ENCODE measurements around the gene TM9SF2. TPM values are rescaled to one million over a fixed set of nuclear protein-coding genes. Genes with fewer than 3 reads are reported as not detected.

Gene TM9SF2
- polyA plus RNA-seq, 2 of the 4 experiments (the other 2 are of a cell fraction) = 58.8 to 114 TPM

DNA sequence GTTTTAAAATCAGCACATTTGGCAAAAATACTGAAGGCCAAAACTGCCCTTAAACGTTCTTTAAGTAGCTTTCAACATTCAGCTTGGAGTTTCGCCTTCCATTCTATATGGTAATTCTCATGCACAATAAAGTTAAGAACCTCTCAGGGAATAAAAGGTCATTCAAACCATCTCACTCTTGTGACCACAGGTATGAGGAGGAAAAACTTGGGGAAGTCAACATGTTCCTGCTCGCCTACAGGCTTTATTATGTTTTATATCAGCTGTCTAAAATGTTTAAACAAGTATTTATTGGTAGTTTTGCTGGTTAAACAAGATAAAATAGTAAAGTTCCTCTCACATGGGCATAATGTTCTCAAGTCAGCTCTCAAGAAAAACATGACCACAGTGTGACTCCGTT lies 19.9 kb upstream of the TM9SF2 start:
- 70% methylated on average over 4 of the region's 4 CpGs for WGBS (ENCODE audit: missing lambda C conversion rate)
- FAIRE-seq (no peak), ATAC-seq (no peak), DNase-seq (ENCODE audit: low read depth in 1 of 2, low spot score in 1 of 2) (no peak)
- TF ChIP-seq HOXB5 (CRISPR knock-in tag; IDR thresholded peaks at IDR 0.05) = no peak
- TF ChIP-seq, protein P1, sequence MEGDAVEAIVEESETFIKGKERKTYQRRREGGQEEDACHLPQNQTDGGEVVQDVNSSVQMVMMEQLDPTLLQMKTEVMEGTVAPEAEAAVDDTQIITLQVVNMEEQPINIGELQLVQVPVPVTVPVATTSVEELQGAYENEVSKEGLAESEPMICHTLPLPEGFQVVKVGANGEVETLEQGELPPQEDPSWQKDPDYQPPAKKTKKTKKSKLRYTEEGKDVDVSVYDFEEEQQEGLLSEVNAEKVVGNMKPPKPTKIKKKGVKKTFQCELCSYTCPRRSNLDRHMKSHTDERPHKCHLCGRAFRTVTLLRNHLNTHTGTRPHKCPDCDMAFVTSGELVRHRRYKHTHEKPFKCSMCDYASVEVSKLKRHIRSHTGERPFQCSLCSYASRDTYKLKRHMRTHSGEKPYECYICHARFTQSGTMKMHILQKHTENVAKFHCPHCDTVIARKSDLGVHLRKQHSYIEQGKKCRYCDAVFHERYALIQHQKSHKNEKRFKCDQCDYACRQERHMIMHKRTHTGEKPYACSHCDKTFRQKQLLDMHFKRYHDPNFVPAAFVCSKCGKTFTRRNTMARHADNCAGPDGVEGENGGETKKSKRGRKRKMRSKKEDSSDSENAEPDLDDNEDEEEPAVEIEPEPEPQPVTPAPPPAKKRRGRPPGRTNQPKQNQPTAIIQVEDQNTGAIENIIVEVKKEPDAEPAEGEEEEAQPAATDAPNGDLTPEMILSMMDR (IDR thresholded peaks at IDR 0.05) = no peak
- TF ChIP-seq POLR2A (IDR thresholded peaks at IDR 0.05; ENCODE audit: low read length) = no peak
- no peak for TF ChIP-seq MAZ (IDR thresholded peaks at IDR 0.05; ENCODE audit: borderline replicate concordance, low read depth, low read length)
- no peak for TF ChIP-seq SMC3 (IDR thresholded peaks at IDR 0.05)
- Histone ChIP-seq H3K4me1 (no peaks in the 10 kb centered on the region), H3K9me3 (no peaks in the 10 kb centered on the region), H3K27ac (no peak overlapping the region), H3K4me2 (no peak overlapping the region), H3K4me3 (no peak overlapping the region)
- CTCF ChIA-PET = interaction anchor here (1.2 to 1.3 kb wide), 2 partner anchors 9 to 15 kb away, joined by 3 to 5 read pairs; no protein-coding TSS in a partner anchor
- POLR2A ChIA-PET = no interaction called here

DNA sequence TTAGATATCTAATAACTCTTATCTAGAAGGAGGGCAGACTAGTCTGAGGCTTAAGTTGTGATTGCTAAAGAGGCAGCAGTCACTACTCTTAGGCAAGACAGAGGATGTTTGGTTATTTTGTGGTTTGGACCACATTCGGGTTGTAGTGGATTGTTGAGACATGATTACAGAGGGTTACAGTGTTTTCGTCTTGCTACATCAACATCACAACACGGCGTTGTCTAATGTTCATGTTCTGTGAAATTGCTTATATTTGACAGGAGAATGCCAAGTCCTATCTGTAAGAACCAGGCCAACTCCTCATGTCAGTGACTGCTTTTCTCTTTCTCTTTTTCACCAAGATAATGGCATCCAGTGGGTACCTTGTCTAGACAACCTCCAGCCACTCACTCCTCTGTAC lies 16.8 kb upstream of the TM9SF2 start:
- ATAC-seq = no peak
- no peaks in the 10 kb centered on the region for H3K4me1 ChIP-seq
- TF ChIP-seq MAZ (IDR thresholded peaks at IDR 0.05; ENCODE audit: borderline replicate concordance, low read depth, low read length) (no peak), FOXS1 (CRISPR knock-in tag; IDR thresholded peaks at IDR 0.05) (no peak), ZNF302 (CRISPR knock-in tag; IDR thresholded peaks at IDR 0.05) (no peak), FOSB (CRISPR knock-in tag; IDR thresholded peaks at IDR 0.05) (no peak), NFE2L2 (conservative IDR thresholded peaks at IDR 0.05; ENCODE audit: low read length) (no peak), RCOR1 (IDR thresholded peaks at IDR 0.05; ENCODE audit: low read depth, low read length) (no peak), CHD4 (IDR thresholded peaks at IDR 0.05; ENCODE audit: borderline replicate concordance) (no peak), RAD21 (conservative IDR thresholded peaks at IDR 0.05 in 1 of 2, IDR thresholded peaks at IDR 0.05 in 1 of 2) (no peak), RNF2 (IDR thresholded peaks at IDR 0.05; ENCODE audit: borderline replicate concordance, low read depth) (no peak), CEBPB (IDR thresholded peaks at IDR 0.05) (no peak)
- TF ChIP-seq, protein P2, sequence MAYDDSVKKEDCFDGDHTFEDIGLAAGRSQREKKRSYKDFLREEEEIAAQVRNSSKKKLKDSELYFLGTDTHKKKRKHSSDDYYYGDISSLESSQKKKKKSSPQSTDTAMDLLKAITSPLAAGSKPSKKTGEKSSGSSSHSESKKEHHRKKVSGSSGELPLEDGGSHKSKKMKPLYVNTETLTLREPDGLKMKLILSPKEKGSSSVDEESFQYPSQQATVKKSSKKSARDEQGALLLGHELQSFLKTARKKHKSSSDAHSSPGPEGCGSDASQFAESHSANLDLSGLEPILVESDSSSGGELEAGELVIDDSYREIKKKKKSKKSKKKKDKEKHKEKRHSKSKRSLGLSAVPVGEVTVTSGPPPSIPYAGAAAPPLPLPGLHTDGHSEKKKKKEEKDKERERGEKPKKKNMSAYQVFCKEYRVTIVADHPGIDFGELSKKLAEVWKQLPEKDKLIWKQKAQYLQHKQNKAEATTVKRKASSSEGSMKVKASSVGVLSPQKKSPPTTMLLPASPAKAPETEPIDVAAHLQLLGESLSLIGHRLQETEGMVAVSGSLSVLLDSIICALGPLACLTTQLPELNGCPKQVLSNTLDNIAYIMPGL (CRISPR knock-in tag; IDR thresholded peaks at IDR 0.05; ENCODE audit: borderline replicate concordance) = no peak
- TF ChIP-seq, protein P3, sequence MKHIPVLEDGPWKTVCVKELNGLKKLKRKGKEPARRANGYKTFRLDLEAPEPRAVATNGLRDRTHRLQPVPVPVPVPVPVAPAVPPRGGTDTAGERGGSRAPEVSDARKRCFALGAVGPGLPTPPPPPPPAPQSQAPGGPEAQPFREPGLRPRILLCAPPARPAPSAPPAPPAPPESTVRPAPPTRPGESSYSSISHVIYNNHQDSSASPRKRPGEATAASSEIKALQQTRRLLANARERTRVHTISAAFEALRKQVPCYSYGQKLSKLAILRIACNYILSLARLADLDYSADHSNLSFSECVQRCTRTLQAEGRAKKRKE (CRISPR knock-in tag; IDR thresholded peaks at IDR 0.05; ENCODE audit: low read depth) = no peak
- TF ChIP-seq, protein P4, sequence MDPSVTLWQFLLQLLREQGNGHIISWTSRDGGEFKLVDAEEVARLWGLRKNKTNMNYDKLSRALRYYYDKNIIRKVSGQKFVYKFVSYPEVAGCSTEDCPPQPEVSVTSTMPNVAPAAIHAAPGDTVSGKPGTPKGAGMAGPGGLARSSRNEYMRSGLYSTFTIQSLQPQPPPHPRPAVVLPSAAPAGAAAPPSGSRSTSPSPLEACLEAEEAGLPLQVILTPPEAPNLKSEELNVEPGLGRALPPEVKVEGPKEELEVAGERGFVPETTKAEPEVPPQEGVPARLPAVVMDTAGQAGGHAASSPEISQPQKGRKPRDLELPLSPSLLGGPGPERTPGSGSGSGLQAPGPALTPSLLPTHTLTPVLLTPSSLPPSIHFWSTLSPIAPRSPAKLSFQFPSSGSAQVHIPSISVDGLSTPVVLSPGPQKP (IDR thresholded peaks at IDR 0.05; ENCODE audit: low read depth, low read length) = no peak
- TF ChIP-seq, protein P5, sequence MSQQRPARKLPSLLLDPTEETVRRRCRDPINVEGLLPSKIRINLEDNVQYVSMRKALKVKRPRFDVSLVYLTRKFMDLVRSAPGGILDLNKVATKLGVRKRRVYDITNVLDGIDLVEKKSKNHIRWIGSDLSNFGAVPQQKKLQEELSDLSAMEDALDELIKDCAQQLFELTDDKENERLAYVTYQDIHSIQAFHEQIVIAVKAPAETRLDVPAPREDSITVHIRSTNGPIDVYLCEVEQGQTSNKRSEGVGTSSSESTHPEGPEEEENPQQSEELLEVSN (IDR thresholded peaks at IDR 0.05; ENCODE audit: borderline replicate concordance, low read depth) = no peak
- ChIA-PET CTCF (interaction anchor here (1.2 kb wide), 1 partner anchor 47 kb away, joined by 5 read pairs; no protein-coding TSS in a partner anchor), POLR2A (no interaction called here)
- H3K4me2 ChIP-seq = no peak overlapping the region
- whole genome bisulfite sequencing (ENCODE audit: missing lambda C conversion rate) = 58% methylated on average over 4 of the region's 4 CpGs
- H3K4me3 ChIP-seq = no peak overlapping the region
- no peak for DNase-seq (ENCODE audit: low read depth in 1 of 2, low spot score in 1 of 2)
- FAIRE-seq = no peak
- H3K9me3 ChIP-seq = no peaks in the 10 kb centered on the region
- H3K27ac ChIP-seq = no peak overlapping the region
